ENCODE measurements around the gene ALDOA.
"Not testable (repeated sequence)": the region's sequence is repeated elsewhere in the genome, so short reads cannot be mapped to it uniquely, and the experiment has no call there.

ALDOA gene

DNA sequence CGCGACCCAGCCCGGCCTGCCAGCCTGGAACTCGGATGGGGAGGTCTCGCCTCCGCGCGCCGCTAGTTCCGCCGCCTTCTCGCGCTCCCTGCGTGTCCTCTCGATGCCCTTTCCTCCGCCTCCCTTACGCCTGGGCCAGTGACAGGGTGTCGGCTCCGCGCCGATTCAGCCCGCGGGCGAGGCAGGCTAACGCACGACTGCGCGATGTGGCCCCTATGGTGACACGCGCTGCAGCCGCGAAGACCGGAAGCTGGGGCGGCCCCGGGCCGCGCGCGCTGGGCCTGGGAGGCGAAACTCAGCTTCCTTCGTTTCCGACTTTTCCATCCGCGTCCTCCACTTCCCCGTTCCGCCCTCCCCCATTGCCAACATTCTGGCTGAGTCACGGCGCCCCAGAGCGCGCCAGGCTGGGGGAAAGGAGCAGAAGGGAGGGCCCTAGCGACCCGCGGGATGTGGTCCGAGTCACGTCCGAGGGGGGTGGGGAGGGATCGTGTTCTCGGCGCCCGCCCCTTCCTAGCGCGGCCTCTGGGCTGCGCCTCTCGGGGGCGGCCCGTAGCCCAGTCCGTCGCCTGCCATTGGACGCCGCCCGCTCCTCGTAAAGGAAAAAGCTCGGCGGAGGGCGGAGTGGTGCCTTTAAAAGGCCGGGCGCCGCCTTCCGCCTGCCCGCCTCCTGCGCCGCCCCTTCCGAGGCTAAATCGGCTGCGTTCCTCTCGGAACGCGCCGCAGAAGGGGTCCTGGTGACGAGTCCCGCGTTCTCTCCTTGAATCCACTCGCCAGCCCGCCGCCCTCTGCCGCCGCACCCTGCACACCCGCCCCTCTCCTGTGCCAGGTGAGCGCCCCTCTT lies at the start of gene ALDOA:
ALDOA (plus strand) TSS at position 659 of the 841 bp plus-strand sequence. CDS start 1,138 bp downstream, outside the sequence.
- DNase-seq (ENCODE audit: low read depth in 2 of 2), result peak; percentile 99 to 100
- TF ChIP-seq, protein P1, sequence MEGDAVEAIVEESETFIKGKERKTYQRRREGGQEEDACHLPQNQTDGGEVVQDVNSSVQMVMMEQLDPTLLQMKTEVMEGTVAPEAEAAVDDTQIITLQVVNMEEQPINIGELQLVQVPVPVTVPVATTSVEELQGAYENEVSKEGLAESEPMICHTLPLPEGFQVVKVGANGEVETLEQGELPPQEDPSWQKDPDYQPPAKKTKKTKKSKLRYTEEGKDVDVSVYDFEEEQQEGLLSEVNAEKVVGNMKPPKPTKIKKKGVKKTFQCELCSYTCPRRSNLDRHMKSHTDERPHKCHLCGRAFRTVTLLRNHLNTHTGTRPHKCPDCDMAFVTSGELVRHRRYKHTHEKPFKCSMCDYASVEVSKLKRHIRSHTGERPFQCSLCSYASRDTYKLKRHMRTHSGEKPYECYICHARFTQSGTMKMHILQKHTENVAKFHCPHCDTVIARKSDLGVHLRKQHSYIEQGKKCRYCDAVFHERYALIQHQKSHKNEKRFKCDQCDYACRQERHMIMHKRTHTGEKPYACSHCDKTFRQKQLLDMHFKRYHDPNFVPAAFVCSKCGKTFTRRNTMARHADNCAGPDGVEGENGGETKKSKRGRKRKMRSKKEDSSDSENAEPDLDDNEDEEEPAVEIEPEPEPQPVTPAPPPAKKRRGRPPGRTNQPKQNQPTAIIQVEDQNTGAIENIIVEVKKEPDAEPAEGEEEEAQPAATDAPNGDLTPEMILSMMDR (IDR thresholded peaks at IDR 0.05; ENCODE audit: low read depth, low read length), result no peak
- H3K4me3 ChIP-seq (replicated peaks in 1 of 2; ENCODE audit: low read depth in 2 of 2, low read length in 2 of 2), result peak within 1 kb of the TSS; percentile 98 to 100

DNA sequence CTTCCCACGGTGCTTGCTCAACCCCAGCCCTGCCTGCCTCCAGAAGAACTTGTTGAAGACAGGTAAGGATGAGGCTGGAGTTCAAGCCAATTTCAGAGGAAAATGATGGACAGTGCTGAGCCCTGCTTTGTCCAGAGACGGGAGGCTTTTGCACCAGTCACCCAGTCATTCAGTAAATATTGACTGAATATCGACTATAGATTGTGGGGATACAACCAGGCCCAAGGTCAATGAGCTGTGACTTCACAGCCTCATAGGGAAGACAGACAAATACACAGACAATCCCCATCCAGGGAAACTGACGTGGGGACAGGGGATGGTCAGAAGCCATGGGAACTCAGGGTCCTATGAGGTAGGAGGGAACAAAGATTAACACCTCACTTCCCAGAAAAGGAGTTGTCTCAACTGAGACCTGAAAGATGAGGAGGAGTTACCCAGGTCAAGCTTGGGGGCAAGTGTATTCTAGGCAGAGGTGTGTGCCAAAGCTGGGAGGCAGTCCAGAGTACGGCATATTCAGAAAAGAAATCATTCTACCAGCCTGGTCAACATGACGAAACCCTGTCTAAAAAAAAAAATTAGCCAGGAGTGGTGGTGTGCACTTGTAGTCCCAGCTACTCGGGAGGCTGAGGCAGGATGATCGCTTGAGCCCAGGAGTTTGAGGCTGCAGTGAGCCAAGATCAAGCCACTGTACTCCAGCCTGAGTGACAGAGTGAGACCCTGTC lies 48.8 kb upstream of the ALDOA start:
- H3K4me3 ChIP-seq (replicated peaks in 1 of 2; ENCODE audit: low read depth in 2 of 2, low read length in 2 of 2), result no peak overlapping the region
- no peak for DNase-seq (ENCODE audit: low read depth in 2 of 2)
- TF ChIP-seq, protein P1 (IDR thresholded peaks at IDR 0.05; ENCODE audit: low read depth, low read length), result no peak

DNA sequence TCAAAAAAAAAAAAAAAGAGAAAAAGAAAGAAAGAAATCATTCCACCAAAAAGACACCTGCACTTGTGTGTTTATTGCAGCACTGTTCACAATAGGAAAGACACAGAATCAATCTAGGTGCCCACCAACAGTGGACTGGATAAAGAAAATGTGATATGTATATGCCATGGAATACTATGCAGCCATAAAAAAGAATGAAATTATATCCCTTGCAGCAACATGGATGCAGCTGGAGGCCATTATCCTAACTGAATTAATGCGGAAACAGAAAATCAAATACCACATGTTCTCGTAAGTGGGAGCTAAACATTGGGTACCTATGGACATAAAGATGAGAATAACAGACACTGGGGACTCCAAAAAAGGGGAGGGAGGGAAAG lies 48.3 kb upstream of the ALDOA start:
- H3K4me3 ChIP-seq (replicated peaks in 1 of 2; ENCODE audit: low read depth in 2 of 2, low read length in 2 of 2), result no peak overlapping the region
- TF ChIP-seq, protein P1 (IDR thresholded peaks at IDR 0.05; ENCODE audit: low read depth, low read length), result no peak
- DNase-seq (ENCODE audit: low read depth in 2 of 2), result no peak

DNA sequence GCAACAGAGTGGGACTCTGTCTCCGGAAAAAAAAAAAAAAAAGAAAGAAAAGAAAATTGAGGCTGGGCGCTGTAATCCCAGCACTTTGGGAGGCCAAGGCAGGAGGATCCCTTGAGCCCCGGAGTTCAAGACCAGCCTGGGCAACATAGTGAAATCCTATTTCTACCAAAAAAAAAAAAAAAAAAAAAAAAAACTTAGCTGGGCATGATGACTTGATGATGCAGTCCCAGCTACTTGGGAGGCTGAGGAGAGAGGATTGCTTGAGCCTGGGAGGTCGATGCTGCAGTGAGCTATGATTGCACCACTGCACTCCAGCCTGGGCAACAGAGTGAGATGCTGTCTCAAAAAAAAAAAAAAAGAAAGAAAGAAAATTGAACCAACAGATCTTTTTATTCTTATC lies 47.6 kb upstream of the ALDOA start:
- DNase-seq (ENCODE audit: low read depth in 2 of 2); H3K4me3 ChIP-seq (replicated peaks in 1 of 2; ENCODE audit: low read depth in 2 of 2, low read length in 2 of 2): not testable (repeated sequence)

DNA sequence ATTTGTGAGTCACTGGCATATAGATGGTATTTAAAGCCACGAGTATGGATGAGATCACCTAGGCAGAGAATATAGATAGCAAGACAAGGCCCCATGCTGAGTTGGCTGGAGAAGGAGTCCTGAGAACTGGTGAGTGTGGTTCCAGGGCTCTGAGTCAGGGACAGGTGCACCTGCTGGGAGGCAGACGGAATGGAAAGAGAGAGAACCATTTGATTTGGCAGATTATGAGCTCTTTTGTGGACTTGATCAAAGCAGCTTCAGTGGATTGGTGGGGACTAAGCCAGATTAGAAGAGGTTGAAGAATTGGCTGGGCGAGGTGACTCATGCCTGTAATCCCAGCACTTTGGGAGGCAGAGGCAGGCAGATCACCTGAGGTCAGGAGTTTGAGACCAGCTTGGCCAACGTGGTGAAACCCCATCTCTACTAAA lies 46.8 kb upstream of the ALDOA start:
- no peak overlapping the region for H3K4me3 ChIP-seq (replicated peaks in 1 of 2; ENCODE audit: low read depth in 2 of 2, low read length in 2 of 2)
- TF ChIP-seq, protein P1 (IDR thresholded peaks at IDR 0.05; ENCODE audit: low read depth, low read length), result no peak
- DNase-seq (ENCODE audit: low read depth in 2 of 2), result peak in 1 of 2 donors; percentile 12

DNA sequence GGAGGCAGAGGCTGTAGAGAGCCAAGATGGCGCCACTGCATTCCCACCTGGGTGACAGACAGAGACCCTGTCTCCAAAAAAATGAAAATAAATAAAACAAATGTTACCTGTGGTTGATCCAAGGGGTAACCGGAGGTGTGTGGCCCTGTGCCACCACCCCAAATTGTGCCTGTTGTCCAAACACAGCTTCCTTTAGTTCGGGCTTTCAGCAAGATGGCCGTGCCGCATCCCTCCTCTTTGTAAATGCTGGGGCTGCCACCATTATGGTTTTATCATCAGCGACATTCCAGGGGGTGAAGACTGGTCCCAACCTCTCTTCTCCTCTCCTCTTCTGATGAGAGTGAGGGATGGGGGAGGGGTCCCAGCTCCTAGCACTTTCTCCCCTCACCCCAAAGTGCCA lies 42.7 kb upstream of the ALDOA start, which contains the start of gene C16orf92:
C16orf92 (plus strand) TSS at position 312 of the 400 bp plus-strand sequence. CDS start 143 bp downstream, outside the sequence.
- no peak for DNase-seq (ENCODE audit: low read depth in 2 of 2)
- TF ChIP-seq, protein P1 (IDR thresholded peaks at IDR 0.05; ENCODE audit: low read depth, low read length), result no peak

DNA sequence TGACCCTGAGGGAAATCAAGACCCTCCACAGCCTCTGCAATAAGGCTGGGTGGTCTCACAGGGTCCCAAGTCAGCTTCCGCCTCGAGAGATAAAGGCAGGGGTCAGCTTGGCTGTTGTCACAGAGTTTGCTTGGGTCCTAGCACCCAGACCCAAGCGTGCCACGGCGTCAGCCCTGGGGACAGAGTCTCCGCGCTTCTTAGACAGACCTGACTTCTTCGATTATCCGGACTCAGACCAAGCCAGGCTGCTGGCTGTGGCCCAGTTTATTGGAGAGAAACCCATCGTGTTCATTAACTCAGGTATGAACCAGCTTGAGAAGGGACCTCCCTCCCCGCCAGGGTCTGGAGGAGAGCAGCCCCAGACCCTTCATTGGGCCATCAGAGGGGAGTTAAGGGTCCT lies 42.0 kb upstream of the ALDOA start:
- DNase-seq (ENCODE audit: low read depth in 2 of 2), result no peak
- no peak overlapping the region for H3K4me3 ChIP-seq (replicated peaks in 1 of 2; ENCODE audit: low read depth in 2 of 2, low read length in 2 of 2)
- TF ChIP-seq, protein P1 (IDR thresholded peaks at IDR 0.05; ENCODE audit: low read depth, low read length), result no peak

More for the DNA sequence above, 42.7 kb upstream of the ALDOA start, which contains the start of gene C16orf92:
- H3K4me3 ChIP-seq (replicated peaks in 1 of 2; ENCODE audit: low read depth in 2 of 2, low read length in 2 of 2), result no peak within 1 kb of the TSS
